ENCODE data around the gene KBTBD3.
"Not testable (repeated sequence)": the region's sequence is repeated elsewhere in the genome, so short reads cannot be mapped to it uniquely, and the experiment has no call there.

DNA sequence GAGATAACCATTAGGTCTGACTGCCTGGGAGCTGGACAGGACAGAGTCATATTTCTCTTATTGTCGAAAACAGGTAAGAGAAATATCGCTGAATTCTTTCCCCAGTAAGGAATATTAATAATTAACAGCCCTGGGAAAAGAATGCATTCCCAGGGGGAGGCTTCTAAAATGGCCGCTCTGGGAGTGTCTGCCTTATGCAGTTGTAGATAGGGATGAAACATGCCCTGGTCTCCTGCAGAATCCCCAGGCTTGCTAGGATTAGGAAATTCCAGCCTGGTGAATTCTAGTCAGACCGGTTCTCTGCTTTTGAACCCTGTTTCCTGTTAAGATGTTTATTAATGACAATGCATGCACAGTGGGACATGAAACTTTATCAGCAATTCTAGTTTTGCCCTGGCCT is 74.1 kb downstream of the KBTBD3 start:
- not testable (repeated sequence) for TF ChIP-seq CTCF (conservative IDR thresholded peaks at IDR 0.05 in 1 of 2, IDR thresholded peaks at IDR 0.05 in 1 of 2; ENCODE audit: extremely low read depth in 1 of 2, insufficient read depth in 1 of 2, low read depth in 1 of 2, low read length in 2 of 2); EZH2 (IDR thresholded peaks at IDR 0.05; ENCODE audit: borderline replicate concordance, low read length)
